ENCODE data around the gene ADGRG1. TPM values are rescaled to one million over a fixed set of nuclear protein-coding genes. Genes with fewer than 3 reads are reported as not detected.

Gene ADGRG1
- total RNA-seq, 2 donors from 2014 or later, result 10.7 to 34.3 TPM

DNA sequence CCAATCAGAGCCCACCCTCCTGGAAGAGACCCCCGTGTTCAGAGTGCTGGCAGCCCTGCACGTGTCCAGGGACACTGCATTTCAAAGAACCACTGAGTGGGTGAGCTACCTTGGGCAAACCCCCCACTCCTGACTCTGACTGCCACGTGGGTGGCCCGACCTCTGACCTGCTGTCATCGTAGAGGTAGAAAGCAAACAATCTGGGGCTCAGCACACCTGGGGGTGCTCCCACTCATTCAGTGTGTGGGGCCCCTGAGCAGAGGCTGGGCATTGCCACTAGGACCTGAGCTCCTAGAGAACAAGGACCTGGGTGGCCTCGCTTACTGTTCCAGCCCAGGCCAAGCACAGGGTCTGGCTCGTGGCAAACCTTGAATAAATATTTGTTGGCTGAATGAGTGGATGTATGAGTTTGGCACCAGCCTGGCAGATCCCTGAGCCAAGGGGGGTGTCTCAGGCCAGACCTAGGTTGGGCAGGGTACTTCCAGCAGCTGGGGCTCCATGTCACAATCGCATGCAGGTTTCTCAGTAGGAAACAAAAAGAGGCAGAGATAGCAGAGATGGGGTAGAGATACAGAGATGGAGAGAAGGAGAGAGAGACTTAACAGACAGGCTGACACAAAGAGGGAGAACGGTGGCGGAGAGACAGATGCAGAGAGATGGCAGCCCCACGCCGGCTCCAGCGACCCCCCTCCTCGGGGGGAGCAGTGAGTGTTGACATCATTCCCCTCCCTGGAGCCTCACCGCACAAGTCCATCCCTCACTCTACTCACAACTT is 60.7 kb downstream of the ADGRG1 start:
- H3K27ac Mint-ChIP-seq, result peak overlapping the region; percentile 68
- H3K4me1 Mint-ChIP-seq, result peaks cover 3% of the 10 kb centered on the region
- H3K27me3 Mint-ChIP-seq, result peaks cover 2% of the 10 kb centered on the region
- no peaks in the 10 kb centered on the region for H3K9me3 Mint-ChIP-seq
- no peak for ATAC-seq (replicated peaks)
- H3K36me3 Mint-ChIP-seq (ENCODE audit: low read depth), result no peaks in the 10 kb centered on the region
- H3K4me3 Mint-ChIP-seq, result peak overlapping the region; percentile 15

DNA sequence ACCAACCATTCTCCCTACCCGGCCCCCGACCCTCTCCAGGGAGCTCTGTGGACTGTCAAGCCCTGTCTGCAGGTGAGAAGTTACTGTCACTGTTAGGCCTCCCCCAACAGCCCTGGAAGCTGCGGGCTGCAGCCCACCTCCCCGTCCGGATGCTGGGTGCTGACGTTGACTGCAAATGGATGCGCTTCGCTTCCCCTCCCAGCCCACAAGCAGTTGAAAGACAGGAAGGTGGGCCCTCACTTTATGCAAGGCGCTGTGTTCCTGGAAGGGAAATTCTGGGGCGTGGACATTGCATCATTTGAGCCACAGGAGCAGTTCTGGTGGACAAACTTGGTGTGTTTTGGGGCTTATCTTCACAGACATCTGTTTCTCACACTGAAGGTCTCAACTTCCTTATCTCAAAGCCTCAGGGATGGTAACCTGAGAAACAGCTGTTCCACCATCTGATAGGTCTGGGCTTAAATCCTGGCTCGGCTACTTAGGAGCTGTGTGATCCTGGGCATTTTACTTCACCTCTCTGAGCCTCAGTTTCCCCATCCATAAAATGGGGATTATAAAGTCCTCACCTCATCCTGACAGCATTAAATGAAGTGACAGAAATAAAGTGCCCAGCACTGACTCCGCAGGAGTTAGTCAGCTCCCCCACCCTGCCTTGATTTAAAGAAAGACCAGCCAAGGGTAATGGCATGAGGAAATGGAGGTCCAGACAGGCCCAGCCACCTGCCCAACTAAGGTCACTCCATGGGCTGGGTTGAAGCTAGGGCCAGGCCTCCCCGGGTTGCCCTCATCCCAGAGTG is 61.5 kb downstream of the ADGRG1 start:
- peak overlapping the region; percentile 15 for H3K4me3 Mint-ChIP-seq
- peak overlapping the region; percentile 68 for H3K27ac Mint-ChIP-seq
- H3K9me3 Mint-ChIP-seq, result no peaks in the 10 kb centered on the region
- ATAC-seq (replicated peaks), result peak; percentile 29
- H3K4me1 Mint-ChIP-seq, result peaks cover 8% of the 10 kb centered on the region
- no peaks in the 10 kb centered on the region for H3K36me3 Mint-ChIP-seq (ENCODE audit: low read depth)
- H3K27me3 Mint-ChIP-seq, result peaks cover 7% of the 10 kb centered on the region

DNA sequence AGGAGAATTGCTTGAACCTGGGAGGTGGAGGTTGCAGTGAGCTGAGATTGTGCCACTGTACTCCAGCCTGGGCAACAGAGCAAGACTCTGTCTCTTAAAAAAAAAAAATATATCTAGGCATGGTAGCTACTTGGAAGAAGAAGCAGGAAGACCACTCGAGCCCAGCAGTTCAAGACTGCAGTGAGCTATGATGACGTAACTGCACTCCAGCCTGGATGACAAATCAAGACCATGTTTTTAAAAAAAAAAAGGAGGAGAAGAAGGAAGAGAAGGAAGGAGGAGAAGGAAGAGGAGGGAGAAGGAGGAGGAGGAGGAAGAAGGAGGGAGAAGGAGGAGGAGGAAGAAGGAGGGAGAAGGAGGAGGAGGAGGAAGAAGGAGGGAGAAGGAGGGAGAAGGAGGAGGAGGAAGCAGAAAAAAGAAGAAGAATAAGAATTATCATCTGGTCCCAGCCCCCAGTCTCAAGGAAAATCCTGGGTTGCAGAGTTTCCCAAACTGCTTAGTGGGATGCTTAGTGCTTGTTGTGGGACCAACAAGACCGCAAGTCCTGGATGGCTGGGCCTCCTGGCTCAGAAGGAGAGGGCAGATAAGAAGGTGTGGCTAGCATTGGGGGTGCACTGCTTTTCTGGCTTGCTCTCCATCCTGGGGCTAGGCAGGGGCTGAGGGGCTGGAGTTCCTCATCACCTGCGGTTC is 62.5 kb downstream of the ADGRG1 start:
- H3K4me3 Mint-ChIP-seq, result no peak overlapping the region
- H3K27me3 Mint-ChIP-seq, result peaks cover 7% of the 10 kb centered on the region
- no peaks in the 10 kb centered on the region for H3K9me3 Mint-ChIP-seq
- H3K36me3 Mint-ChIP-seq (ENCODE audit: low read depth), result no peaks in the 10 kb centered on the region
- no peak overlapping the region for H3K27ac Mint-ChIP-seq
- H3K4me1 Mint-ChIP-seq, result peaks cover 9% of the 10 kb centered on the region
- no peak for ATAC-seq (replicated peaks)

DNA sequence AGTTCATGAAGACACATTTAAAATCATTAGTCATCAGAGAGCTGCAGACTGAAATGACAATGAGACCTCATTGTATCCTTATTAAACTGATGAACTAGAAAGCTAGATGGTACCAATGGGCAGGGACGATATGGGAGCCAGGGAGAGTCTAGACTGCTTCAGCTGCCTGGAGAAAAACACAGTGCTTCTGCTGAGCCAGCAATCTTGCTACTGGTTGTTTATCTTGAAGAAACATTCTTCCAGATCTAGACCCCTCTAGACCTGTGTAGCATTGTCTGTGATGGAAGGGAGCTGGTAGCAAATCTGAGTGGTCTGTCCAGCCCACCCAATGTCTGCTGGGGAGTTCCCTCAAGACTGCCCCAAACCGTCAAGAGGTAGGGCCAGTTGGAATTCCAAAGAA is 64.2 kb downstream of the ADGRG1 start:
- no peaks in the 10 kb centered on the region for H3K9me3 Mint-ChIP-seq

DNA sequence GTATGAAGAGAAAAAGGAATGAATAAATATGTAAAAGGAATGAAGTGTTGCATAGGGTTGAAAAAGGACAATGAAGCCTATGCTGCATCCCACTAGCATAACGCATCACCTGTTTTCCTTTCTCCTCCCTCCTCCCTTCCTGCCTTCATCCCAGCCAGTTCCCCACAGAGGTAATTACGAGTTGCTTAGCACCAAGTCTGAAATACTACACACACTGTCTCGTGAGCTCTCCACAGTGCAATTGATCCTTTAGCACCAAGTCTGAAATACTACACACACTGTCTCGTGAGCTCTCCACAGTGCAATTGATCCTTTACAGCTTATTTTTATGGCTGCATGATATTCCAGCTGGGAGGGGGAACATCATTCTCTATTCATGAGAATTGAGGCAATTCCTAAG is 65.1 kb downstream of the ADGRG1 start:
- peaks cover 7% of the 10 kb centered on the region for H3K27me3 Mint-ChIP-seq
- no peak for ATAC-seq (replicated peaks)
- H3K4me1 Mint-ChIP-seq, result peaks cover 9% of the 10 kb centered on the region
- no peak overlapping the region for H3K27ac Mint-ChIP-seq
- H3K36me3 Mint-ChIP-seq (ENCODE audit: low read depth), result no peaks in the 10 kb centered on the region
- no peaks in the 10 kb centered on the region for H3K9me3 Mint-ChIP-seq
- no peak overlapping the region for H3K4me3 Mint-ChIP-seq

More for the DNA sequence above, 64.2 kb downstream of the ADGRG1 start:
- ATAC-seq (replicated peaks), result no peak
- Mint-ChIP-seq H3K36me3 (ENCODE audit: low read depth) (no peaks in the 10 kb centered on the region), H3K27ac (no peak overlapping the region), H3K27me3 (peaks cover 7% of the 10 kb centered on the region), H3K4me3 (no peak overlapping the region), H3K4me1 (peaks cover 9% of the 10 kb centered on the region)

DNA sequence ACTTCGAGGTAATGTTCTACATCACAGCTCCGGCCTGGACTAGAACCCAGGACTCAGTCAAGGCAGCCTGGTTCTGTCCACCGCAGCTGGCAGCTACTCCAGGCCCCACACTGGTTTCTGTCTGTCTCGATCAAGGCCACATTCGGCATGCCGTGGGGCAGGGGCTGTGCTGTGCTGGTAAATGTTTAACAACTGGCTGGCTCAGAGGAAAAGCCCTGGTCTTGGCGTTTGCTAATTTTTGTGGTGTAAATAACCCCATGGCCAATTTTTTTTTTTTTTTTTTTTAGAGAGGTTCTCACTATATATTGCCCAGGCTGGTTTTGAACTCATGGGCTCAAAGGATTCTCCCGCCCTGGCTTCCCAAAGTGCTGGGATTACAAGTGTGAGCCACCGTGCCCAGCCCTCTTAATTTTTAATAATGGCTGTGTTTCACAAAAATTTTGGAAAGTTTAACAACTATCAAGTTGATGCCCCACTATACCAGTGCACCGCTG is 65.8 kb downstream of the ADGRG1 start:
- peak overlapping the region; percentile 46 for H3K4me3 Mint-ChIP-seq
- no peaks in the 10 kb centered on the region for H3K9me3 Mint-ChIP-seq
- H3K36me3 Mint-ChIP-seq (ENCODE audit: low read depth), result no peaks in the 10 kb centered on the region
- no peak for ATAC-seq (replicated peaks)
- H3K27me3 Mint-ChIP-seq, result peaks cover 7% of the 10 kb centered on the region
- peaks cover 7% of the 10 kb centered on the region for H3K4me1 Mint-ChIP-seq
- H3K27ac Mint-ChIP-seq, result peak overlapping the region; percentile 80

DNA sequence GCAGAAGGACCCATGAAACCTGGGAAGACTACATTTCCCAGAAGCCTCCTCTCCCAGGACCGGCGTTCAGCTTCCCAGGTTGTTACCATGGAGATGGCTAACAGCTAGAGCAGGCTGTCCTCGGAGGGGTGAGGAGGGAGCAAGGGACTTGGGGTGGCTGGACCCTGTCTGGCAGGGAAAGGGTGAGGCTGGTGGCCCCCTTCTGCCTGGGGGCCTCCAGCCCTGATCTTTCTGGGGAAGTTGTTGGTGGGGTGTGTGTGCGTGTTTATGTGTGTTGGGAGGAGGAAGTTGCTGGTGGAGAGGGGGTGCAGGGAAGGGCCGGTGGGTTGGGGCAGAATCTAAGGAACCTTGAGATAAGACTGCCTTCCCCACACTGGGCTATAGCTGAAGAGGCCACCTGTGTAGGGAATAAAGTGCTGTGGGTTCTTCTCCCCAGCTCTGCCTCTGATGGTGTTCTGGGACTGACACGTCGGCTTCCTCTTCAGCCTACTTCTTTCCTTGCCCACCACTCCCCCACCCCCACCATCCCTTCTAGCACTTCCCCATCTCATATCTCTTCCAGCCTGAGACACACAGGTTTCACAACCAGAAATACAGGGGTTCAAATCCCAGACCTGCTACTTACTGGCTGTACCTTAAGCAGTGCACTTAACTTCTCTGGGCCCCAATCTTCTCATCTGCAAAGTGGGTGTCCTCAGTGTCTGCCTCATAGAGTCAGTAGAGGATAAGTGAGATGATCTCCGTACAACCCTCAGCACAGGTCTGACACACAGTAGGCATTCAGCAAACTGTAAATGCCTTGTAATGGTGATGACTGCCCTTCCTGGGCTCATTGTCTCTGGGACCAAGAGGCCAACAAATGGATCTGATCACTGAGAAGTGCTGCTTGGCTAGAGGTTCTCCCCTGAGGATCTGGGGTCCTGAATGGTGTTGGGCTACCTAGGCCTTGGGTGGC is 66.6 kb downstream of the ADGRG1 start, which contains the start of gene DRC7:
Gene DRC7, plus strand, starts transcription at position 82 of the 955 bp plus-strand sequence. CDS start 3,144 bp downstream, outside the sequence.
- peaks cover 7% of the 10 kb centered on the region for H3K27me3 Mint-ChIP-seq
- peak; percentile 40 for ATAC-seq (replicated peaks)
- H3K36me3 Mint-ChIP-seq (ENCODE audit: low read depth), result no peaks in the 10 kb centered on the region
- H3K4me1 Mint-ChIP-seq, result peaks cover 6% of the 10 kb centered on the region
- peak within 1 kb of the TSS; percentile 80 for H3K27ac Mint-ChIP-seq
- no peaks in the 10 kb centered on the region for H3K9me3 Mint-ChIP-seq
- peak within 1 kb of the TSS; percentile 46 for H3K4me3 Mint-ChIP-seq

DNA sequence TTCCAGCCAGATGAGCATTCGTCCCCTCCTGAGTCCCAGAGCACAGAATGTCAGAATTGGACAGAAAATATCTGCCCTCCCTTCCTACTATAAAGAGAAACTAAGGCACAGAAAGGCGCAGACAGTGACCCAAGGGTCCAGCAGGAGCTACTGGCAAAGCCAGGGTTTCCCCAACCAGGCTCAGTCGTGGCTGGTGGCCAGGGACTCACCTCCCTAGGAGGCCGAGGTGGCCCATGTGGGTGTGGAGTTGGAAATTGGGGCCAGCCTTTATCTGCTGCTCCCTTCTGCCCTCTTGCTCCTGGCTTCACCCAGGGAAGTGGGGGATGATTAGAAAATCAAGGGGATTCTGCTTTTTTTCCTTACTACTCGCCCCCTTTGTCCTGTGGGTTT is 67.2 kb downstream of the ADGRG1 start:
- ATAC-seq (replicated peaks), result no peak
- Mint-ChIP-seq H3K4me3 (no peak overlapping the region), H3K4me1 (peaks cover 6% of the 10 kb centered on the region), H3K9me3 (no peaks in the 10 kb centered on the region), H3K36me3 (ENCODE audit: low read depth) (no peaks in the 10 kb centered on the region), H3K27ac (no peak overlapping the region), H3K27me3 (peaks cover 7% of the 10 kb centered on the region)

DNA sequence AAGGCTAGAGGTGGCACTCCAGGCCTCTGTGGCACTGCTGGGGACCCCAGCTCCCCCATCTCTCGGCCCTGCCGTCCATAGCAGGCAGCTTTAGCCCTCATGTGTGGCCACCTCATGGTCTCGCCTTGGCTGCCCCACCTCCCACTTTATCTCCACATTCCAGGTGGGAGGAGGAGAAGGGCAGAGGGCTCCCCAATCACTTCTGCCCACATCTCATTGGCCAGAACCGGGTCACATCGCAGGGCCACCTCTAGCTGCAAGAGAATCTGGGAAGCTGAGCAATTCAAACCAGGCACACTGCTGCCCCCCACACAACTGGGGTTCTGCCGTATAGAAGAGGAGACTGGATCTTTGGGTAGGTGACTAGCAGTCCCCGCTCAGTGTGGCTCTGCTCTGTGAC is 67.8 kb downstream of the ADGRG1 start:
- no peak for ATAC-seq (replicated peaks)
- H3K4me3 Mint-ChIP-seq, result no peak overlapping the region
- H3K36me3 Mint-ChIP-seq (ENCODE audit: low read depth), result no peaks in the 10 kb centered on the region
- no peaks in the 10 kb centered on the region for H3K9me3 Mint-ChIP-seq
- peaks cover 7% of the 10 kb centered on the region for H3K27me3 Mint-ChIP-seq
- H3K27ac Mint-ChIP-seq, result no peak overlapping the region
- H3K4me1 Mint-ChIP-seq, result peaks cover 6% of the 10 kb centered on the region

DNA sequence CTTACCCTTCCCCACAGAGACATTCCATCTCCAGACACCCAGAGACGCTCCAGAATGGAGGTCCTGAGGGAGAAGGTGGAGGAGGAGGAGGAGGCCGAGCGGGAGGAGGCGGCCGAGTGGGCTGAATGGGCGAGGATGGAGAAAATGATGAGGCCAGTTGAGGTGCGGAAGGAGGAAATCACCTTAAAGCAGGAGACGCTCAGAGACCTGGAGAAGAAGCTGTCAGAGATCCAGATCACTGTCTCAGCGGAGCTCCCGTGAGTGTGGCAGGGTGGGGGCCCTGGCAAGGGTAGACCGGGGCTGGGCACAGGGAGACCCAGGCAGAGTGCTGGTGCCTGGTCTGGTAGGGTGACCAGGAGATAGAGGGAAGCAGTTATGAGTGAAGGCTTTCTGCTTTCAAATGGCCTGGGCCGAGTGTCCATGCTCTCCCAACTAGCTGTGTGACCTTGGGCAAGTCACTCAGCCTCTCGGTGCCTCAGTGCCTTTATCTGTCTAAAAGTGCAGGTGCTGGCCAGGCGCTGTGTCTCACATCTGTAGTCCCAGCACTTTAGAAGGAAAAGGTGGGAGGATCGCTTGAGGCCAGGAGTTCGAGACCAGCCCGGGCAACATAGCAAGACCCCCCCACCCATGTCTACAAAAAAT is 69.6 kb downstream of the ADGRG1 start:
- no peak overlapping the region for H3K4me3 Mint-ChIP-seq
- no peak for ATAC-seq (replicated peaks)
- H3K9me3 Mint-ChIP-seq, result no peaks in the 10 kb centered on the region
- no peak overlapping the region for H3K27ac Mint-ChIP-seq
- H3K27me3 Mint-ChIP-seq, result peaks cover 5% of the 10 kb centered on the region
- no peaks in the 10 kb centered on the region for H3K36me3 Mint-ChIP-seq (ENCODE audit: low read depth)
- peaks cover 6% of the 10 kb centered on the region for H3K4me1 Mint-ChIP-seq

DNA sequence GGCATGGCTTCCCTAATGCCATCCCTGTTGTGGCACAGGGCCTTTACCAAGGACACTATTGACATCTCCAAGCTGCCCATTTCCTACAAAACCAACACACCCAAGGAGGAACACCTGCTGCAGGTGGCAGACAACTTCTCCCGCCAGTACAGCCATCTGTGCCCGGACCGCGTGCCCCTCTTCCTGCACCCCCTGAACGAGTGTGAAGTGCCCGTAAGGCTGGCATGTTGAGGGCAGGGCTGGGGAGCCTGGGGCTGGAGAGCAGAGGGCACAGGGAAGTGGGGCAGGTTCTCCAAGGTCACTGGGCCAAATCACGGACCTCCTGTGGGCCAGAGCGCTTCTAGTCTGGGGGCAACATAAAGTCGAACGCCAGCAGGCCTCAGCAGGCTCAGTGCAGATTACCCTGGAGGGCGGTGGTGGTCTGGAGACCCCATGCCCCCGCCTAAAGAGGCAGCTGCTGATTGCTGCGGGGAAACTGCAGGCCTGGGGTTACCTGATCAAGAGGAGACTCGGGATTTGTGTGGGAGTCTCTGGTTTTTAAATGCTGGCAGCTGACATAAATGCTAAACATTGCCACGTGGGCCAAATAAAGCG is 70.5 kb downstream of the ADGRG1 start:
- H3K27me3 Mint-ChIP-seq, result peaks cover 5% of the 10 kb centered on the region
- no peak for ATAC-seq (replicated peaks)
- H3K9me3 Mint-ChIP-seq, result no peaks in the 10 kb centered on the region

DNA sequence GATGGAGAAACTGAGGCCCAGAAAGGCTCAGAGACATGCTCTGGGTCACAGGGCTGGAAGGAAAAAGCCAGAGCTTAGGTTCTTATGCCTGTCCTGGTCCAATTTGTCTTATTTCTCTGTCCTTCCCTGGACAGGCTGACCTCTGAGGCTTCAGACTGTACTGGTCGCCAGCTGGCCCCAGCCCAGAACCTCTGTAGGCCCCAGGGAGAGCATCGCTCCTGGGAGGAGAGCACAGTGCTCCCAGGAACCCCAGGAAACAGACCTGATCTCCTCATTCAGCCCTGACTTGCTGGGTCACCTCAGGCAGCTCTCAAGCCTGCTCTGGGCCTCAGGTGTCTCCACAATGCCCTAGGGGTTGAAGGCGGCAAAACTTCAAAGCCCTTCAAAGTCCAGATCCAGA is 71.1 kb downstream of the ADGRG1 start:
- no peaks in the 10 kb centered on the region for H3K36me3 Mint-ChIP-seq (ENCODE audit: low read depth)
- peaks cover 5% of the 10 kb centered on the region for H3K27me3 Mint-ChIP-seq
- no peaks in the 10 kb centered on the region for H3K9me3 Mint-ChIP-seq
- no peak overlapping the region for H3K4me3 Mint-ChIP-seq
- H3K27ac Mint-ChIP-seq, result no peak overlapping the region
- H3K4me1 Mint-ChIP-seq, result peaks cover 6% of the 10 kb centered on the region
- ATAC-seq (replicated peaks), result no peak

More for the DNA sequence above, 70.5 kb downstream of the ADGRG1 start:
- Mint-ChIP-seq H3K4me1 (peaks cover 6% of the 10 kb centered on the region), H3K27ac (no peak overlapping the region), H3K4me3 (no peak overlapping the region), H3K36me3 (ENCODE audit: low read depth) (no peaks in the 10 kb centered on the region)

DNA sequence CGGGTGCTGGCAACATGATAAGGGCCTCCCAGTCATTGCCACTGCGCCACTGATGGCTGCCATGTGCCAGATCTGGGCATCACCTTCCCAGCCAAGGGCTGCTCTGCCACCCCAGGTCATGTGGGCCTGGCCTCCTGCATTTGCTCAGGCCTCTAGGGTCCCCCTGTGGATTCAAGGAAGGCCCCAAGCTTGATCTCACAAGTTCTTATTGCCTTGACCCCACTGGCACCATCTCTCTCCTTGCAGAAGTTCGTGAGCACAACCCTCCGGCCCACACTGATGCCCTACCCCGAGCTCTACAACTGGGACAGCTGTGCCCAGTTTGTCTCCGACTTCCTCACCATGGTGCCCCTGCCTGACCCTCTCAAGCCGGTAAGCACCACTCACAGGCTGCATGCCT is 71.5 kb downstream of the ADGRG1 start:
- no peaks in the 10 kb centered on the region for H3K36me3 Mint-ChIP-seq (ENCODE audit: low read depth)
- H3K4me1 Mint-ChIP-seq, result peaks cover 2% of the 10 kb centered on the region
- ATAC-seq (replicated peaks), result no peak
- no peaks in the 10 kb centered on the region for H3K9me3 Mint-ChIP-seq
- H3K27me3 Mint-ChIP-seq, result peaks cover 1% of the 10 kb centered on the region
- H3K4me3 Mint-ChIP-seq, result no peak overlapping the region
- H3K27ac Mint-ChIP-seq, result no peak overlapping the region
